ENCODE data around the gene DSG2. TPM values are rescaled to one million over a fixed set of nuclear protein-coding genes. Genes with fewer than 3 reads are reported as not detected.
"Not testable (repeated sequence)": the region's sequence is repeated elsewhere in the genome, so short reads cannot be mapped to it uniquely, and the experiment has no call there.

DSG2 gene
- total RNA-seq, 5 donors from 2014 or later (not counting 1 experiment from before 2014, with no cell fraction given): 0.07 to 0.83 (median 0.53) TPM

GRCh38 chr18:31506024-31506742, 8.2 kb downstream of the DSG2 start:
- Mint-ChIP-seq H3K9me3 (no peaks in the 10 kb centered on the region), H3K36me3 (no peaks in the 10 kb centered on the region), H3K27me3 (peaks cover 4 to 8% of the 10 kb centered on the region in 2 donors), H3K4me3 (no peak overlapping the region), H3K4me1 (no peaks in the 10 kb centered on the region), H3K27ac (no peak overlapping the region)
- ChIA-PET POLR2A (no interaction called here), CTCF (no interaction called here)
- DNase-seq (no peak), ATAC-seq (replicated peaks in 1 of 4) (no peak)
- Histone ChIP-seq H3K27me3 (replicated peaks in 1 of 2; ENCODE audit: control insufficient read depth in 2 of 2, extremely low read depth in 1 of 2, insufficient read depth in 2 of 2, low read length in 1 of 2) (no peaks in the 10 kb centered on the region), H3K4me1 (ENCODE audit: control insufficient read depth in 1 of 2, extremely low read depth in 1 of 2, insufficient read depth in 2 of 2, low read length in 2 of 2) (no peaks in the 10 kb centered on the region), H3K27ac (ENCODE audit: low read length) (no peak overlapping the region), H3K9me3 (no peaks in the 10 kb centered on the region), H3K36me3 (ENCODE audit: control insufficient read depth in 2 of 2, extremely low read depth in 1 of 2, insufficient read depth in 1 of 2, low read length in 1 of 2) (no peaks in the 10 kb centered on the region), H3K4me3 (ENCODE audit: control insufficient read depth in 1 of 2, extremely low read depth in 1 of 2, low read length in 1 of 2) (no peak overlapping the region)
- 100% methylated on average over 1 of the region's 5 CpGs for WGBS (ENCODE audit: insufficient coverage)

GRCh38 chr18:31507124-31507523, 9.1 kb downstream of the DSG2 start:
- DNase-seq; CTCF ChIA-PET; H3K4me1 ChIP-seq (ENCODE audit: control insufficient read depth in 1 of 2, extremely low read depth in 1 of 2, insufficient read depth in 2 of 2, low read length in 2 of 2); H3K9me3 Mint-ChIP-seq; H3K27ac ChIP-seq (ENCODE audit: low read length); H3K9me3 ChIP-seq; H3K4me1 Mint-ChIP-seq; H3K27ac Mint-ChIP-seq; H3K4me3 ChIP-seq (ENCODE audit: control insufficient read depth in 1 of 2, extremely low read depth in 1 of 2, low read length in 1 of 2); ATAC-seq (replicated peaks in 1 of 4); H3K36me3 Mint-ChIP-seq; H3K27me3 Mint-ChIP-seq; H3K36me3 ChIP-seq (ENCODE audit: control insufficient read depth in 2 of 2, extremely low read depth in 1 of 2, insufficient read depth in 1 of 2, low read length in 1 of 2); H3K4me3 Mint-ChIP-seq; POLR2A ChIA-PET; H3K27me3 ChIP-seq (replicated peaks in 1 of 2; ENCODE audit: control insufficient read depth in 2 of 2, extremely low read depth in 1 of 2, insufficient read depth in 2 of 2, low read length in 1 of 2): not testable (repeated sequence)
- WGBS (ENCODE audit: insufficient coverage): no CpG with 5 or more reads among the region's 2 CpGs

GRCh38 chr18:31508781-31509180, 10.8 kb downstream of the DSG2 start:
- H3K9me3 Mint-ChIP-seq: no peaks in the 10 kb centered on the region
- peaks cover 4 to 7% of the 10 kb centered on the region in 2 donors for H3K27me3 Mint-ChIP-seq
- H3K27ac Mint-ChIP-seq: no peak overlapping the region
- H3K27me3 ChIP-seq (replicated peaks in 1 of 2; ENCODE audit: control insufficient read depth in 2 of 2, extremely low read depth in 1 of 2, insufficient read depth in 2 of 2, low read length in 1 of 2): no peaks in the 10 kb centered on the region
- DNase-seq (no peak), ATAC-seq (replicated peaks in 1 of 4) (no peak)
- no peaks in the 10 kb centered on the region for H3K4me1 ChIP-seq (ENCODE audit: control insufficient read depth in 1 of 2, extremely low read depth in 1 of 2, insufficient read depth in 2 of 2, low read length in 2 of 2)
- no peaks in the 10 kb centered on the region for H3K4me1 Mint-ChIP-seq
- WGBS (ENCODE audit: insufficient coverage): no CpG with 5 or more reads among the region's 1 CpG
- ChIA-PET POLR2A (no interaction called here), CTCF (no interaction called here)
- H3K9me3 ChIP-seq: no peaks in the 10 kb centered on the region
- no peak overlapping the region for H3K4me3 ChIP-seq (ENCODE audit: control insufficient read depth in 1 of 2, extremely low read depth in 1 of 2, low read length in 1 of 2)
- H3K36me3 ChIP-seq (ENCODE audit: control insufficient read depth in 2 of 2, extremely low read depth in 1 of 2, insufficient read depth in 1 of 2, low read length in 1 of 2): no peaks in the 10 kb centered on the region
- H3K27ac ChIP-seq (ENCODE audit: low read length): no peak overlapping the region
- no peaks in the 10 kb centered on the region for H3K36me3 Mint-ChIP-seq
- no peak overlapping the region for H3K4me3 Mint-ChIP-seq

- Histone ChIP-seq H3K36me3 (ENCODE audit: control insufficient read depth in 2 of 2, extremely low read depth in 1 of 2, insufficient read depth in 1 of 2, low read length in 1 of 2) (no peaks in the 10 kb centered on the region), H3K27ac (ENCODE audit: low read length) (no peak overlapping the region), H3K4me1 (ENCODE audit: control insufficient read depth in 1 of 2, extremely low read depth in 1 of 2, insufficient read depth in 2 of 2, low read length in 2 of 2) (no peaks in the 10 kb centered on the region), H3K4me3 (ENCODE audit: control insufficient read depth in 1 of 2, extremely low read depth in 1 of 2, low read length in 1 of 2) (no peak overlapping the region), H3K27me3 (replicated peaks in 1 of 2; ENCODE audit: control insufficient read depth in 2 of 2, extremely low read depth in 1 of 2, insufficient read depth in 2 of 2, low read length in 1 of 2) (no peaks in the 10 kb centered on the region), H3K9me3 (no peaks in the 10 kb centered on the region)
- Mint-ChIP-seq H3K9me3 (no peaks in the 10 kb centered on the region), H3K4me1 (no peaks in the 10 kb centered on the region), H3K27me3 (peaks cover 4 to 7% of the 10 kb centered on the region in 2 donors), H3K27ac (no peak overlapping the region), H3K36me3 (no peaks in the 10 kb centered on the region), H3K4me3 (no peak overlapping the region)
- no CpG with 5 or more reads among the region's 3 CpGs for WGBS (ENCODE audit: insufficient coverage)
- CTCF ChIA-PET: no interaction called here
- ATAC-seq (replicated peaks in 1 of 4) (no peak), DNase-seq (no peak)
- POLR2A ChIA-PET: no interaction called here
Measured at GRCh38 chr18:31509571-31509970, 11.6 kb downstream of the DSG2 start.

GRCh38 chr18:31510319-31510718, 12.3 kb downstream of the DSG2 start:
- H3K4me3 Mint-ChIP-seq: no peak overlapping the region
- Histone ChIP-seq H3K27me3 (replicated peaks in 1 of 2; ENCODE audit: control insufficient read depth in 2 of 2, extremely low read depth in 1 of 2, insufficient read depth in 2 of 2, low read length in 1 of 2) (no peaks in the 10 kb centered on the region), H3K4me3 (ENCODE audit: control insufficient read depth in 1 of 2, extremely low read depth in 1 of 2, low read length in 1 of 2) (no peak overlapping the region), H3K36me3 (ENCODE audit: control insufficient read depth in 2 of 2, extremely low read depth in 1 of 2, insufficient read depth in 1 of 2, low read length in 1 of 2) (no peaks in the 10 kb centered on the region), H3K4me1 (ENCODE audit: control insufficient read depth in 1 of 2, extremely low read depth in 1 of 2, insufficient read depth in 2 of 2, low read length in 2 of 2) (no peaks in the 10 kb centered on the region), H3K9me3 (no peaks in the 10 kb centered on the region), H3K27ac (ENCODE audit: low read length) (no peak overlapping the region)
- ChIA-PET CTCF (no interaction called here), POLR2A (no interaction called here)
- peaks cover 4 to 7% of the 10 kb centered on the region in 2 donors for H3K27me3 Mint-ChIP-seq
- H3K36me3 Mint-ChIP-seq: no peaks in the 10 kb centered on the region
- no peaks in the 10 kb centered on the region for H3K4me1 Mint-ChIP-seq
- no peak overlapping the region for H3K27ac Mint-ChIP-seq
- no peaks in the 10 kb centered on the region for H3K9me3 Mint-ChIP-seq
- DNase-seq: no peak
- no peak for ATAC-seq (replicated peaks in 1 of 4)

GRCh38 chr18:31511098-31511497, 13.1 kb downstream of the DSG2 start:
- no peaks in the 10 kb centered on the region for H3K27me3 ChIP-seq (replicated peaks in 1 of 2; ENCODE audit: control insufficient read depth in 2 of 2, extremely low read depth in 1 of 2, insufficient read depth in 2 of 2, low read length in 1 of 2)
- H3K27ac ChIP-seq (ENCODE audit: low read length): no peak overlapping the region
- ChIA-PET CTCF (no interaction called here), POLR2A (no interaction called here)
- DNase-seq (no peak), ATAC-seq (replicated peaks in 1 of 4) (no peak)
- H3K4me3 Mint-ChIP-seq: no peak overlapping the region
- H3K36me3 Mint-ChIP-seq: no peaks in the 10 kb centered on the region
- no peaks in the 10 kb centered on the region for H3K9me3 ChIP-seq
- H3K4me3 ChIP-seq (ENCODE audit: control insufficient read depth in 1 of 2, extremely low read depth in 1 of 2, low read length in 1 of 2): no peak overlapping the region
- H3K27ac Mint-ChIP-seq: no peak overlapping the region
- H3K4me1 ChIP-seq (ENCODE audit: control insufficient read depth in 1 of 2, extremely low read depth in 1 of 2, insufficient read depth in 2 of 2, low read length in 2 of 2): no peaks in the 10 kb centered on the region
- no peaks in the 10 kb centered on the region for H3K9me3 Mint-ChIP-seq
- H3K36me3 ChIP-seq (ENCODE audit: control insufficient read depth in 2 of 2, extremely low read depth in 1 of 2, insufficient read depth in 1 of 2, low read length in 1 of 2): no peaks in the 10 kb centered on the region
- no peaks in the 10 kb centered on the region for H3K4me1 Mint-ChIP-seq
- H3K27me3 Mint-ChIP-seq: peaks cover 4 to 7% of the 10 kb centered on the region in 2 donors
- WGBS (ENCODE audit: insufficient coverage): no CpG with 5 or more reads among the region's 6 CpGs

GRCh38 chr18:31512203-31512764, 14.3 kb downstream of the DSG2 start:
- DNase-seq (no peak), ATAC-seq (replicated peaks in 1 of 4) (no peak)
- Histone ChIP-seq H3K4me1 (ENCODE audit: control insufficient read depth in 1 of 2, extremely low read depth in 1 of 2, insufficient read depth in 2 of 2, low read length in 2 of 2) (no peaks in the 10 kb centered on the region), H3K9me3 (no peaks in the 10 kb centered on the region), H3K27ac (ENCODE audit: low read length) (no peak overlapping the region), H3K27me3 (replicated peaks in 1 of 2; ENCODE audit: control insufficient read depth in 2 of 2, extremely low read depth in 1 of 2, insufficient read depth in 2 of 2, low read length in 1 of 2) (no peaks in the 10 kb centered on the region), H3K4me3 (ENCODE audit: control insufficient read depth in 1 of 2, extremely low read depth in 1 of 2, low read length in 1 of 2) (no peak overlapping the region), H3K36me3 (ENCODE audit: control insufficient read depth in 2 of 2, extremely low read depth in 1 of 2, insufficient read depth in 1 of 2, low read length in 1 of 2) (no peaks in the 10 kb centered on the region)
- CTCF ChIA-PET: no interaction called here
- 75% methylated on average over 6 of the region's 6 CpGs for WGBS (ENCODE audit: insufficient coverage)
- no peak overlapping the region for H3K27ac Mint-ChIP-seq
- H3K9me3 Mint-ChIP-seq: no peaks in the 10 kb centered on the region
- no peaks in the 10 kb centered on the region for H3K4me1 Mint-ChIP-seq
- POLR2A ChIA-PET: no interaction called here
- no peaks in the 10 kb centered on the region for H3K36me3 Mint-ChIP-seq
- peaks cover 4 to 7% of the 10 kb centered on the region in 2 donors for H3K27me3 Mint-ChIP-seq
- no peak overlapping the region for H3K4me3 Mint-ChIP-seq
